H1 (cell line): ENCODE data around the gene B9D2. TPM values are rescaled to one million over a fixed set of nuclear protein-coding genes. Genes with fewer than 3 reads are reported as not detected.

ENCODE experiments used
- BRCA1 ChIP-seq: IDR thresholded peaks from 2 replicates; pipeline ENCODE4 v1.6.1; 2012; ENCODE audit warnings: low read depth, low read length, improper control_type of control experiment
- CHD7 ChIP-seq: fragments of 300-600 bp; sonication (generic); IDR thresholded peaks from 2 replicates; pipeline ENCODE4 v1.7.1; 2012; ENCODE audit warnings: low read length, moderate library complexity, mild to moderate bottlenecking, inconsistent platforms; ENCODE audit not compliant: insufficient replicate concordance
- polyA plus RNA-seq, 7 experiments: library from polyadenylated mRNA; depleted of rRNA in 3 of 7; stranded (reverse) in 5 of 7; unstranded in 2 of 7; fragments of >200 nt in 5 of 7; fragments of 200-250 nt in 2 of 7; gene quantifications; 1 replicate in 5 of 7; 2 replicates in 1 of 7; 4 replicates in 1 of 7; pipeline versions ENCODE4 v1.2.1 to v1.2.3, GENCODE V29; 2011 to 2013; ENCODE audit warnings: missing spikeins in 2 of 7, mixed read lengths in 2 of 7
- total RNA-seq: library from RNA; stranded (reverse); fragmentation: NEBNext Ultra II Directional; extraction: Animal tissue kit (Norgen Biotek cat#: 25700); gene quantifications from 2 replicates; pipeline ENCODE4 v1.2.1, GENCODE V29; 2021

Gene B9D2
- total and polyA plus RNA-seq, 2 of the 8 experiments (the other 6 are each of a cell fraction or from before 2014, with no cell fraction given): 4.9 to 6.3 TPM

- TF ChIP-seq CHD7 (no peak), BRCA1 (no peak)
Observed at GRCh38 chr19:41376998-41377365, 13.0 kb upstream of the B9D2 start (continued).
